Endothelial cell of umbilical vein (primary cell): ENCODE measurements around the gene BTN2A1.

ENCODE experiments used
- CTCF ChIP-seq, 2 donors: IDR thresholded peaks; 1 replicate in 1 of 2; 2 replicates in 1 of 2; pipeline ENCODE4 v1.5.1; 2011; ENCODE audit warnings: low read length in 2 of 2, mild to moderate bottlenecking in 2 of 2, moderate library complexity in 2 of 2, control low read depth in 1 of 2, inconsistent platforms in 1 of 2, low read depth in 1 of 2; ENCODE audit not compliant: insufficient read depth in 1 of 2; ENCODE audit errors: extremely low read depth in 1 of 2
- EZH2 ChIP-seq: IDR thresholded peaks from 2 replicates; pipeline ENCODE4 v1.6.1; 2012; ENCODE audit warnings: borderline replicate concordance, low read depth, mild to moderate bottlenecking, moderate library complexity, low read length, inconsistent platforms; ENCODE audit not compliant: severe bottlenecking
- MAX ChIP-seq: IDR thresholded peaks from 2 replicates; pipeline ENCODE4 v1.6.1; 2011; ENCODE audit not compliant: insufficient read depth, insufficient read length
- MYC ChIP-seq: IDR thresholded peaks from one replicate; pipeline ENCODE4 v1.6.1; 2011; ENCODE audit warnings: mild to moderate bottlenecking, low read depth, low read length
- POLR2A ChIP-seq: IDR thresholded peaks from 2 replicates; pipeline ENCODE4 v1.6.1; 2012; ENCODE audit warnings: low read depth, mild to moderate bottlenecking, control low read depth, low read length
- POLR2AphosphoS5 ChIP-seq: IDR thresholded peaks from 2 replicates; pipeline ENCODE4 v1.6.1; 2012; ENCODE audit warnings: low read depth, mild to moderate bottlenecking, control low read depth, low read length, moderate library complexity; ENCODE audit not compliant: insufficient read depth

- no peak for TF ChIP-seq POLR2A
- TF ChIP-seq MYC, result no peak
- no peak for TF ChIP-seq MAX
- no peak for TF ChIP-seq CTCF (IDR thresholded peaks at IDR 0.05; ENCODE audit: extremely low read depth in 1 of 2, insufficient read depth in 1 of 2, low read depth in 1 of 2, low read length in 2 of 2)
- TF ChIP-seq EZH2, result no peak
- no peak for TF ChIP-seq POLR2AphosphoS5
Observed at GRCh38 chr6:26457264-26457805, 420 bp upstream of the BTN2A1 start.
